ENCODE measurements around the gene SMAP1. TPM values are rescaled to one million over a fixed set of nuclear protein-coding genes. Genes with fewer than 3 reads are reported as not detected.

The SMAP1 gene
- total RNA-seq, 2 experiments from 2014 or later, result 23.6 to 24.2 TPM

DNA sequence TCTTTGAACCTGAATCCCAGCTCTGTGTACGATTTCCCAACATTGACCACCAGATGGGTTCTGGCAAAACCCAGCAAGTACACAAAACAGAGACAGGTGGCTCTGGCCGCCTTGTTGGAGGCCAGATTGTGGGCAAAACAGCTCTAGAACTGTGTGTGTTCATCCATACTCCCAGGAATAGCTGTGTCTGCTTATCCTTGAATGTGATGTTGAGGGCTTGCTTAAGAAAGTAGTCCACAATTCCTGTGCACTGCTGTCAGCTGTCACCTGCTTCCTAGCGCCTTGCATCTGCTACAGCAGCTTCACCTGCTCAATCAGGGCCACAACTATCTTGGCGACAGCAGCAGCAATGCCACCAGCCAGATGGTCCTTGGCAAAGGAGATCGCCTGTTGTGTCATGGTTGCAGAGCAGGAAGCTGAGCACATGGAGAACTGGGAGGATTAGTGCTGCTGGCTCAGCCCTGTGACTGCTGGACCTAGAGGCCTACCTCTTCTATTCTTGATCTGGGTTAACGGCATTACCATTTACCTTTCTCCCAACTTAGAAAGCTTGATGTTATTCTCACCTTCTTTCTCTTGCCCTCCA is 3.7 kb upstream of the SMAP1 start:
- intact Hi-C loops (cut with micrococcal nuclease), result no loop called here
- Mint-ChIP-seq H3K4me1 (ENCODE audit: low read depth) (peaks cover 17% of the 10 kb centered on the region), H3K27ac (no peak overlapping the region), H3K27me3 (no peaks in the 10 kb centered on the region), H3K4me3 (no peak overlapping the region), H3K36me3 (no peaks in the 10 kb centered on the region), H3K9me3 (no peaks in the 10 kb centered on the region)
- DNase-seq, result no peak
- ChIA-PET POLR2A (interaction anchor here (0.6 kb wide), 1 partner anchor 14 kb away, joined by 3 read pairs; no protein-coding TSS in a partner anchor), CTCF (interaction anchor here (0.7 to 1.4 kb wide), 3 partner anchors 23 to 292 kb away, joined by 3 to 5 read pairs (median 3); no protein-coding TSS in a partner anchor)

DNA sequence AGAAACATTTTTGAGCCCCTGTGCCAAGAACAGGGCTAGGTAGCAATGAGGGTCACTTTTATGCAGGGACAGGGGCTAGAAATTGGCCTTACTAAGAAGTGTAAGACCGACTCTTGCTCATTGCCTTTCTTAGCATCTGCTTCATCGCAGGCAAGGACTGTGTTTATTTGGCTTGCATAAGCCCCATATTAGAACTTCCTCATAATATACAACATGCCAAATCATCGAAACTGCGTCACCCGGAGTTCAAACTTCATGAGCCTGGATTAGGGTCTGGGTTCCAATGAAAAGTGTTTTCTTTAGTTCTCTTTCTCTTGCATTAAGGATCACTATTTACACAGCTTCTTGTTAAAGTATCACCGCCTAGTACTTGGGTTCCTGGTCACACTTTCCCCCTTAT is 977 bp upstream of the SMAP1 start:
- peak overlapping the region; percentile 90 for H3K4me3 Mint-ChIP-seq
- intact Hi-C loops (cut with micrococcal nuclease), result loop anchor here (1.0 to 5.0 kb wide), 5 partner anchors 15 to 869 kb away; partner anchors contain the start of genes FAM135A, LMBRD1, OGFRL1 and SDHAF4

DNA sequence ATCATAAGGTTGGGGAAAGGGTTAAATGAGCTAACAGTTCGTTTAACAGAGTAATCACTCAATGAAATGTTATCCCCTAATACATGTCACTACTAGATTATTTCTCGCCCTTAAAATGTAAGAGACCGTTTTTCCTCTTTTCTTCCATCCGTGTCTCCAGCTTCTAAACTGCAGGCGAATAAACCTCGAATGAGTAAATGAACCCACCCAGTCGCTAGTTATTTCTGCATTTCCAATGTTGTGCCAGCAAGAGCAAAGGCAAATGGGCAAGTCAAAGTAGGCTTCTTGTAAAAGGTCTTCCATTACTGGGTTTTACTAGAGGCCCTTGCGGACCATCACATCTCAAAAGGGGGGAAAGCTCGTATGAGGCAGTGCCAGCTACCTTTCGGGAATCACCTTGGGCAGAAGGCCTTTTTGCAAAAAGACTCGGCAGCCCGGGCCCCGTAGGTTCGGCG is 400 bp upstream of the SMAP1 start:
- no peaks in the 10 kb centered on the region for H3K36me3 Mint-ChIP-seq
- H3K27ac Mint-ChIP-seq, result peak overlapping the region; percentile 88
- no peak for DNase-seq
- H3K9me3 Mint-ChIP-seq, result no peaks in the 10 kb centered on the region
- H3K4me3 Mint-ChIP-seq, result peak overlapping the region; percentile 90
- intact Hi-C loops (cut with micrococcal nuclease), result loop anchor here (1.0 to 5.0 kb wide), 5 partner anchors 16 to 870 kb away; partner anchors contain the start of genes FAM135A, LMBRD1, OGFRL1 and SDHAF4
- no peaks in the 10 kb centered on the region for H3K27me3 Mint-ChIP-seq
- H3K4me1 Mint-ChIP-seq (ENCODE audit: low read depth), result peaks cover 48% of the 10 kb centered on the region
- POLR2A ChIA-PET, result interaction anchor here (0.8 to 3.0 kb wide), 5 partner anchors 15 to 254 kb away, joined by 3 to 14 read pairs (median 4); partner anchors contain the start of genes FAM135A and SDHAF4
- CTCF ChIA-PET, result interaction anchor here (0.6 to 2.9 kb wide), 11 partner anchors 13 to 621 kb away, joined by 3 to 19 read pairs (median 3); partner anchors contain the start of gene SDHAF4

More for the DNA sequence above, 977 bp upstream of the SMAP1 start:
- POLR2A ChIA-PET, result interaction anchor here (0.8 to 3.0 kb wide), 4 partner anchors 15 to 253 kb away, joined by 3 to 14 read pairs (median 6); partner anchors contain the start of genes FAM135A and SDHAF4
- no peaks in the 10 kb centered on the region for H3K36me3 Mint-ChIP-seq
- CTCF ChIA-PET, result interaction anchor here (0.7 to 2.9 kb wide), 5 partner anchors 13 to 296 kb away, joined by 3 to 19 read pairs (median 10); no protein-coding TSS in a partner anchor
- peak overlapping the region; percentile 88 for H3K27ac Mint-ChIP-seq
- no peaks in the 10 kb centered on the region for H3K9me3 Mint-ChIP-seq
- peaks cover 42% of the 10 kb centered on the region for H3K4me1 Mint-ChIP-seq (ENCODE audit: low read depth)
- DNase-seq, result no peak
- no peaks in the 10 kb centered on the region for H3K27me3 Mint-ChIP-seq

DNA sequence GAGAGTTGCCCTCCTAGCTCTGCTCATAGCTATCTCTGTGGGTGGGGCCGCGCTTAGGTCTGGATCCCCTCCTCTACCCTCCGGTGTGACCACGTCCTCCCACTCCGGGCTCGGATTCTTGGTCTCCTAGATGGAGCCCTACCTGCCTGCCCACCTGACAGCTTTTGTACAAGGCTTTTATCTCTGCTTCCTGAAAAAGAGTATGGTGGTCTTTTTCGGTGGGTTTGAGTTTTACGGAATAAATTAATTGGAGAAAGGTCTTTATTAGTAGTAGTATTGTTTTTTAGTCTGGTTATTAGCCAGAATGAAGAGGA is 773 bp downstream of the SMAP1 start:
- peak overlapping the region; percentile 80 for H3K4me3 Mint-ChIP-seq
- peak overlapping the region; percentile 46 for H3K27ac Mint-ChIP-seq
- ChIA-PET CTCF (interaction anchor here (0.6 to 2.9 kb wide), 6 partner anchors 16 to 298 kb away, joined by 3 to 19 read pairs (median 6); no protein-coding TSS in a partner anchor), POLR2A (interaction anchor here (0.6 to 3.0 kb wide), 4 partner anchors 16 to 287 kb away, joined by 4 to 14 read pairs (median 4); partner anchors contain the start of gene SDHAF4)
- H3K9me3 Mint-ChIP-seq, result no peaks in the 10 kb centered on the region
- no peak for DNase-seq
- no peaks in the 10 kb centered on the region for H3K27me3 Mint-ChIP-seq
- intact Hi-C loops (cut with micrococcal nuclease), result loop anchor here (5.0 kb wide), 2 partner anchors 619 to 871 kb away; partner anchors contain the start of genes LMBRD1 and OGFRL1
- no peaks in the 10 kb centered on the region for H3K36me3 Mint-ChIP-seq
- H3K4me1 Mint-ChIP-seq (ENCODE audit: low read depth), result peaks cover 59% of the 10 kb centered on the region

DNA sequence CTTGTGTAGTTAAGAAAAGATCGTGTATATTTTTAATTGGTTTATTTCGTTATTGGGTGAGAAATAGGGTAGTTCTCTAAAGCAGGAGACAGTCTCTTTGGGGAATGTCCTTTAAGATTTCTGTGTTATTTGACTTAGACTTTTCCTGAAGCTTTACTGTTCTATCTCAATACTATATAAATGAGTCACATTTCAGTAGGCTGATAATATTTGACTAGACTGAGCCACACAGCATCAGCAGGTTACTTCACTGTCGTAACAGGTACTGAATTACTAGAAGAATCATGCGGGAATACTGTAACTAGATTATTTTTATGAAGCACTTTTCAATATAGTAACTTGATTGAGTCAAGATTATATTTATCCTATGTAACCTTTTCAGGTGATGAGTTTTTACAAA is 1.4 kb downstream of the SMAP1 start:
- H3K27ac Mint-ChIP-seq, result no peak overlapping the region
- no peaks in the 10 kb centered on the region for H3K36me3 Mint-ChIP-seq
- H3K4me1 Mint-ChIP-seq (ENCODE audit: low read depth), result peaks cover 66% of the 10 kb centered on the region
- H3K4me3 Mint-ChIP-seq, result peak overlapping the region; percentile 80
- intact Hi-C loops (cut with micrococcal nuclease), result loop anchor here (1.0 to 5.0 kb wide), 3 partner anchors 15 to 872 kb away; partner anchors contain the start of genes LMBRD1 and OGFRL1
- H3K9me3 Mint-ChIP-seq, result no peaks in the 10 kb centered on the region
- ChIA-PET CTCF (interaction anchor here (2.9 kb wide), 2 partner anchors 18 to 287 kb away, joined by 10 to 19 read pairs; no protein-coding TSS in a partner anchor), POLR2A (interaction anchor here (0.6 to 3.0 kb wide), 4 partner anchors 17 to 169 kb away, joined by 3 to 14 read pairs (median 4); partner anchors contain the start of gene SDHAF4)
- DNase-seq, result no peak
- H3K27me3 Mint-ChIP-seq, result no peaks in the 10 kb centered on the region

DNA sequence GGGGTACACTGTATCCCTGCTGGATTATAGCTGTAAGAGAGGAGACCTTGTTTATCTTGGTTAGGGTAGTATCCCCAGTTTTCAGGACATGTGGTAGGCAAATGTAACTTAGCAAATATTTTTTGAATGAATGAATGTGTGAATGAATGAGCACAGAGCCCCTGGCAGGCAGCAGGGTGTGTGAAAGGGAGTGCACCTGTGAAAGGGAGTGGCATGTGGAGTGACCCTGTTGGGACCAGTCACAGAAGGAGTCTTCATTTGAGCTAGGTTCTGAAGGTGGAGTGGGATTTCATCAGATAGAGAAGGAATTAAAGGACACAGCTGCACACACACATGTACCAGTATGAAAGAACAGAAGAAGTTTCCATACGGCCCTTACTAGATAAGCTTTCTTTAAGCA is 4.9 kb downstream of the SMAP1 start:
- intact Hi-C loops (cut with micrococcal nuclease), result no loop called here
- H3K4me1 Mint-ChIP-seq (ENCODE audit: low read depth), result peaks cover 69% of the 10 kb centered on the region
- no peak for DNase-seq
- H3K9me3 Mint-ChIP-seq, result no peaks in the 10 kb centered on the region
- POLR2A ChIA-PET, result no interaction called here
- peak overlapping the region; percentile 43 for H3K27ac Mint-ChIP-seq
- CTCF ChIA-PET, result interaction anchor here (0.7 to 2.3 kb wide), 4 partner anchors 12 to 124 kb away, joined by 3 to 15 read pairs (median 3); no protein-coding TSS in a partner anchor
- no peaks in the 10 kb centered on the region for H3K27me3 Mint-ChIP-seq
- no peak overlapping the region for H3K4me3 Mint-ChIP-seq
- H3K36me3 Mint-ChIP-seq, result no peaks in the 10 kb centered on the region

DNA sequence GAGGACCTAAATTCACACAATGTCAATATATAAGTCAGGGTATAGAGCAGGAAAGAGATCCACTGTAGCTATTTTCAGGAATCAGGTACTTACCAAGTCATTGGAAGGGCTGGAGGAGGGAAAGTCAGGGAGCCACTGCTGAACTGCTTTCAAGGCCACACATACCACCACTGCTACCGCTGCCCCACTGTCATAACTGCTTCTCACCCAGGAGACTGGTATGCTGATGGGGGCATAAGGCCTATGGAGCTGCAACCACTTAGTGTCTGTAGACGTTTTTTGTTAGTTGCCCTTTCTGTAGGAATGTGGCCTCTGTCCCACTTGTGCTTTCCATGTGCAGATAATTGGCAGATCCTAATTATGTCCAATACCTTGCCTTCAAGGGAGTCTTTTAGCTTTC is 5.4 kb downstream of the SMAP1 start:
- POLR2A ChIA-PET, result no interaction called here
- H3K36me3 Mint-ChIP-seq, result no peaks in the 10 kb centered on the region
- no peak overlapping the region for H3K4me3 Mint-ChIP-seq
- no peaks in the 10 kb centered on the region for H3K9me3 Mint-ChIP-seq
- intact Hi-C loops (cut with micrococcal nuclease), result no loop called here
- H3K4me1 Mint-ChIP-seq (ENCODE audit: low read depth), result peaks cover 69% of the 10 kb centered on the region
- CTCF ChIA-PET, result interaction anchor here (0.8 to 2.8 kb wide), 4 partner anchors 11 to 125 kb away, joined by 3 to 15 read pairs (median 6); no protein-coding TSS in a partner anchor
- H3K27ac Mint-ChIP-seq, result peak overlapping the region; percentile 43
- no peaks in the 10 kb centered on the region for H3K27me3 Mint-ChIP-seq
- no peak for DNase-seq

DNA sequence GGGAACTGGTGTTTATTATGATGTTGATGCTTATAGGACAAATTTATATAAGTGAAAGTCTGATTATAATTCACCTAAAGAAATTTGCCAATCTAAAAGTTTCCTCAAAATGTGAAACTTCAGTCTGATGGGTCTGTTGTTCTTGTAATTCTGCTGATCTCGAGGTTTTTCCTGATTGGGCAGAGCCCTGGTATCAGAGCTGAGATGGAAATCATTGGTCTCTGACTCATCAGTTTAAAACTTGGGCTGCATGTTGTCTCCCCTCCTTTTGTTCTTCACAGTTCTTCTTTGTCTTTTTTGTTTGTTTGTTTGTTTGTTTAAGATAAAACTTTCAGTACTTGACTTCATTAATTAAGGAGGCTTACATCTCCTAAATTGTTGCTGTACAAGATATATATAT is 5.9 kb downstream of the SMAP1 start:
- no peaks in the 10 kb centered on the region for H3K36me3 Mint-ChIP-seq
- H3K9me3 Mint-ChIP-seq, result no peaks in the 10 kb centered on the region
- H3K4me1 Mint-ChIP-seq (ENCODE audit: low read depth), result peaks cover 67% of the 10 kb centered on the region
- ChIA-PET POLR2A (no interaction called here), CTCF (interaction anchor here (2.3 to 2.8 kb wide), 2 partner anchors 11 to 13 kb away, joined by 9 to 15 read pairs; no protein-coding TSS in a partner anchor)
- H3K27me3 Mint-ChIP-seq, result no peaks in the 10 kb centered on the region
- peak overlapping the region; percentile 40 for H3K27ac Mint-ChIP-seq
- no peak overlapping the region for H3K4me3 Mint-ChIP-seq
- no peak for DNase-seq
- intact Hi-C loops (cut with micrococcal nuclease), result no loop called here

DNA sequence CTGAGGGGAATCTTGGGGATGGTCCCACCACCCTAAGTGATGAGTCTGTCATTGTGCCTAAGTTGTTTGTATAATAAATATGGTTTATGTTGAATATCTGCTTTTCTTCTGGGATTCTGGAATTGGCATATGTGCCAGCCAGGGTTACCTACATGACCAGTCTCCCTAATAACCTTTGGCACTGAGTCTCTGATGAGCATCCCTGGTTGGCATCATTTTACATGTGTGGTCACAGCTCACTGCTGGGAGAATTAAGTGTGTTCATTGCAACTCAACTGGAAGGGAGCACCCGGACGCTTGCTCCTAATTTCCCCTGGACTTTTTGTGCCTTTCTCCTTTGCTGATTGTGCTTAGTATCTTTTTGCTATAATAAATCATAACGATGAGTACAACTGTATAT is 8.1 kb downstream of the SMAP1 start:
- no peak for DNase-seq
- no peak overlapping the region for H3K27ac Mint-ChIP-seq
- ChIA-PET CTCF (interaction anchor here (2.8 kb wide), 1 partner anchor 9 kb away, joined by 9 read pairs; no protein-coding TSS in a partner anchor), POLR2A (no interaction called here)
- H3K9me3 Mint-ChIP-seq, result no peaks in the 10 kb centered on the region
- peaks cover 49% of the 10 kb centered on the region for H3K4me1 Mint-ChIP-seq (ENCODE audit: low read depth)
- H3K27me3 Mint-ChIP-seq, result no peaks in the 10 kb centered on the region
- no peak overlapping the region for H3K4me3 Mint-ChIP-seq
- intact Hi-C loops (cut with micrococcal nuclease), result no loop called here
- H3K36me3 Mint-ChIP-seq, result no peaks in the 10 kb centered on the region

DNA sequence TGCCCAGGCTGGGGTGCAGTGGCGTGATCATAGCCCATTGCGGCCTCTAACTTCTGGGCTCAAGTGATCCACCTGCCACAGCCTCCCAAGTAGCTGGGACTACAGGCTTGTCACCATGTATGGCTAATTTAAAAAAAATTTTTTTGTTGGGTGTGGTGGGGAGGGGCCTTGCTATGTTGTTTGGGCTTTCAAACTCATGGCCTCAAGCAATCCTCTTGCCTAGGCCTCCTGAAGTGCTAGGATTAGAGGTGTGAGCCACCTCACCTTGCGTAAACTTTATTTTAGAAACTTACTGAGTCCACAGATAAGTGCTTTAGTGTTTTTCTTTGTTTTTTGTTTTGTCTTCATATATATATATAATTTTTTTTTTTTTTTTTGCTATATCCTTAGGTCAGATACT is 9.1 kb downstream of the SMAP1 start:
- Mint-ChIP-seq H3K27me3 (no peaks in the 10 kb centered on the region), H3K27ac (no peak overlapping the region), H3K4me3 (no peak overlapping the region), H3K36me3 (no peaks in the 10 kb centered on the region), H3K4me1 (ENCODE audit: low read depth) (peaks cover 45% of the 10 kb centered on the region), H3K9me3 (no peaks in the 10 kb centered on the region)
- ChIA-PET CTCF (interaction anchor here (1.3 to 2.4 kb wide), 2 partner anchors 9 to 156 kb away, joined by 4 to 17 read pairs; no protein-coding TSS in a partner anchor), POLR2A (no interaction called here)
- intact Hi-C loops (cut with micrococcal nuclease), result no loop called here
- no peak for DNase-seq

DNA sequence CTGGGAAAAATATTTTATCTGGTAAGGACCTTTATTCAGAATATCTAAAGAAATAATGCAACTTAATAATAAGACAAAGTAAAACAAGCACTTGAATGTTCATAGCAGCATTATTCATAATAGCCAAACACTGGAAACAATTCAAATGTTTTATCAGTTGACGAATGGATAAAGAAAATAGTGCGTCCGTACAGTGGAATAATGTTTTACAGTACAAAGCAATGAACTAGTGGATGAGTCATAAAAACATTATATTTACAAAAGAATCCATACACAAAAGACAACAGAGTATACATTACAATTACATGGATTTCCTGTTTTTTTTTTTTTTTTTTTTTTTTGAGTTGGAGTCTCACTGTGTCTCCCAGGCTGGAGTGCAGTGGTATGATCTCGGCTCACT is 12.7 kb downstream of the SMAP1 start:
- CTCF ChIA-PET, result interaction anchor here (0.7 to 0.9 kb wide), 2 partner anchors 13 to 332 kb away, joined by 3 read pairs; partner anchors contain the start of gene SMAP1
- POLR2A ChIA-PET, result no interaction called here
- Mint-ChIP-seq H3K4me1 (ENCODE audit: low read depth) (peaks cover 36% of the 10 kb centered on the region), H3K9me3 (no peaks in the 10 kb centered on the region), H3K4me3 (no peak overlapping the region), H3K36me3 (no peaks in the 10 kb centered on the region), H3K27me3 (no peaks in the 10 kb centered on the region), H3K27ac (no peak overlapping the region)
- DNase-seq, result no peak
- intact Hi-C loops (cut with micrococcal nuclease), result loop anchor here (2.0 kb wide), 1 partner anchor 166 kb away; no protein-coding TSS in a partner anchor

All from activated CD4-positive, alpha-beta memory T cell treated with anti-CD3 and anti-CD28 coated beads for 36 hours (primary cell).